ENCODE measurements around the gene PPARGC1A. TPM values are rescaled to one million over a fixed set of nuclear protein-coding genes. Genes with fewer than 3 reads are reported as not detected.

The PPARGC1A gene
- total and polyA plus RNA-seq, 4 donors = 7.7 to 34.6 (median 16.3) TPM

DNA sequence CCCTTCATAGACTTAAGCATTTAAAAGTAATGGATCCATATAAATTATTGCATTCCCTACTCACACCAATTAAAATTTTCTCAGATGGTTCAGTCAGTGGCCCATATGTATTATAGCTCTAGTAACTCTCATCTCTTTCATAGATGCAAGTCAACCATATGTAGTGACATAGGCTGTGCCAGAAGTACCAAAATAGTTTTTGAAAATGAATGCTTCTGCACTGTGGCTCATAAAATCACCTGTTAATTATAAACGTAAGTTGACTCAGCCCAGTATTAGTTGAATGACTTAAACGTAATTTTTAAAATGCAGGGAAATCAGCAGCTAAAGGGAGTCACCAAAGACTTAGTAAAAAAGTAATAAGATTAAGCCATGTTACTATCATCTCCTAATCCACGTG lies 143.8 kb downstream of the PPARGC1A start:
- Histone ChIP-seq H3K27me3 (ENCODE audit: control insufficient read depth in 4 of 4, insufficient read depth in 4 of 4, low read length in 3 of 4) (no peaks in the 10 kb centered on the region), H3K4me3 (ENCODE audit: low read depth in 1 of 3, low read length in 3 of 3) (no peak overlapping the region), H3K9me3 (ENCODE audit: control insufficient read depth in 4 of 4, low read length in 3 of 4) (peaks cover 0 to 8% (median 5%) of the 10 kb centered on the region in 4 donors), H3K36me3 (ENCODE audit: control insufficient read depth in 4 of 4, insufficient read depth in 3 of 4, low read depth in 1 of 4, low read length in 3 of 4) (no peaks in the 10 kb centered on the region), H3K4me1 (ENCODE audit: control insufficient read depth in 4 of 4, insufficient read depth in 4 of 4, low read length in 3 of 4) (no peaks in the 10 kb centered on the region), H3K27ac (ENCODE audit: low read depth in 1 of 2, low read length in 2 of 2) (no peak overlapping the region), H3K9ac (ENCODE audit: low read depth in 1 of 2, low read length in 2 of 2) (no peak overlapping the region)
- TF ChIP-seq, protein P1, sequence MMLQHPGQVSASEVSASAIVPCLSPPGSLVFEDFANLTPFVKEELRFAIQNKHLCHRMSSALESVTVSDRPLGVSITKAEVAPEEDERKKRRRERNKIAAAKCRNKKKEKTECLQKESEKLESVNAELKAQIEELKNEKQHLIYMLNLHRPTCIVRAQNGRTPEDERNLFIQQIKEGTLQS (IDR thresholded peaks at IDR 0.05) = no peak
- 76% methylated on average over 3 of the region's 3 CpGs for whole genome bisulfite sequencing
- no peak for DNase-seq (ENCODE audit: low spot score)

DNA sequence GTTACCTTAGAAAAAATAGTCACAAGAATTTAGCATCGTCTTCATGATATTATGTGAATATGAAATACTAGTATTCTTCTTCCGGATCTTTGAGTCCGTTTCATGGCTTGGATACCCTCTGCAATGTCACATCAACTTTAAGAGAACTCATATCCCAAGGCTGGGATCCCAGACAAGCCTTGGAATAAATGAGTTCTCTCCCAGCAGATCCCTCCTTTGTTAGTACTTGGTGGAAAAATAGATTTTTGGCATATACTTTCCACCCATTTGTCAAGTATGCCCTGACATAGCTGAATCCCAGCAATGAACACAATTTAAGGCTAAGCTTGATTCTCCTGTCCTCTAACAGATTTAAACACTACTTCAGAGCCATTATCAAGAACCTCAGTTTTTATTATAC lies 144.5 kb downstream of the PPARGC1A start:
- H3K36me3 ChIP-seq (ENCODE audit: control insufficient read depth in 4 of 4, insufficient read depth in 3 of 4, low read depth in 1 of 4, low read length in 3 of 4) = no peaks in the 10 kb centered on the region
- no peak for TF ChIP-seq SP1 (IDR thresholded peaks at IDR 0.05)
- TF ChIP-seq, protein P1 (IDR thresholded peaks at IDR 0.05) = no peak
- TF ChIP-seq, protein P2, sequence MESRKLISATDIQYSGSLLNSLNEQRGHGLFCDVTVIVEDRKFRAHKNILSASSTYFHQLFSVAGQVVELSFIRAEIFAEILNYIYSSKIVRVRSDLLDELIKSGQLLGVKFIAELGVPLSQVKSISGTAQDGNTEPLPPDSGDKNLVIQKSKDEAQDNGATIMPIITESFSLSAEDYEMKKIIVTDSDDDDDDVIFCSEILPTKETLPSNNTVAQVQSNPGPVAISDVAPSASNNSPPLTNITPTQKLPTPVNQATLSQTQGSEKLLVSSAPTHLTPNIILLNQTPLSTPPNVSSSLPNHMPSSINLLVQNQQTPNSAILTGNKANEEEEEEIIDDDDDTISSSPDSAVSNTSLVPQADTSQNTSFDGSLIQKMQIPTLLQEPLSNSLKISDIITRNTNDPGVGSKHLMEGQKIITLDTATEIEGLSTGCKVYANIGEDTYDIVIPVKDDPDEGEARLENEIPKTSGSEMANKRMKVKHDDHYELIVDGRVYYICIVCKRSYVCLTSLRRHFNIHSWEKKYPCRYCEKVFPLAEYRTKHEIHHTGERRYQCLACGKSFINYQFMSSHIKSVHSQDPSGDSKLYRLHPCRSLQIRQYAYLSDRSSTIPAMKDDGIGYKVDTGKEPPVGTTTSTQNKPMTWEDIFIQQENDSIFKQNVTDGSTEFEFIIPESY (IDR thresholded peaks at IDR 0.05) = no peak
- no peak for TF ChIP-seq YY1 (IDR thresholded peaks at IDR 0.05)
- TF ChIP-seq JUND (IDR thresholded peaks at IDR 0.05) = no peak
- no peak for TF ChIP-seq FOXA2 (IDR thresholded peaks at IDR 0.05)
- TF ChIP-seq, protein P3, sequence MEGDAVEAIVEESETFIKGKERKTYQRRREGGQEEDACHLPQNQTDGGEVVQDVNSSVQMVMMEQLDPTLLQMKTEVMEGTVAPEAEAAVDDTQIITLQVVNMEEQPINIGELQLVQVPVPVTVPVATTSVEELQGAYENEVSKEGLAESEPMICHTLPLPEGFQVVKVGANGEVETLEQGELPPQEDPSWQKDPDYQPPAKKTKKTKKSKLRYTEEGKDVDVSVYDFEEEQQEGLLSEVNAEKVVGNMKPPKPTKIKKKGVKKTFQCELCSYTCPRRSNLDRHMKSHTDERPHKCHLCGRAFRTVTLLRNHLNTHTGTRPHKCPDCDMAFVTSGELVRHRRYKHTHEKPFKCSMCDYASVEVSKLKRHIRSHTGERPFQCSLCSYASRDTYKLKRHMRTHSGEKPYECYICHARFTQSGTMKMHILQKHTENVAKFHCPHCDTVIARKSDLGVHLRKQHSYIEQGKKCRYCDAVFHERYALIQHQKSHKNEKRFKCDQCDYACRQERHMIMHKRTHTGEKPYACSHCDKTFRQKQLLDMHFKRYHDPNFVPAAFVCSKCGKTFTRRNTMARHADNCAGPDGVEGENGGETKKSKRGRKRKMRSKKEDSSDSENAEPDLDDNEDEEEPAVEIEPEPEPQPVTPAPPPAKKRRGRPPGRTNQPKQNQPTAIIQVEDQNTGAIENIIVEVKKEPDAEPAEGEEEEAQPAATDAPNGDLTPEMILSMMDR (IDR thresholded peaks at IDR 0.05; ENCODE audit: low read depth, low read length, missing input control) = no peak
- no peak for TF ChIP-seq HNF4G (IDR thresholded peaks at IDR 0.05)
- TF ChIP-seq EGR1 (IDR thresholded peaks at IDR 0.05; ENCODE audit: low read depth in 2 of 2) = no peak
- no peaks in the 10 kb centered on the region for H3K4me1 ChIP-seq (ENCODE audit: control insufficient read depth in 4 of 4, insufficient read depth in 4 of 4, low read length in 3 of 4)
- 92% methylated on average over 3 of the region's 3 CpGs for WGBS
- DNase-seq (ENCODE audit: low spot score) = no peak
- no peak overlapping the region for H3K4me3 ChIP-seq (ENCODE audit: low read depth in 1 of 3, low read length in 3 of 3)
- no peaks in the 10 kb centered on the region for H3K27me3 ChIP-seq (ENCODE audit: control insufficient read depth in 4 of 4, insufficient read depth in 4 of 4, low read length in 3 of 4)
- H3K9me3 ChIP-seq (ENCODE audit: control insufficient read depth in 4 of 4, low read length in 3 of 4) = peaks cover 0 to 8% (median 5%) of the 10 kb centered on the region in 4 donors
- H3K9ac ChIP-seq (ENCODE audit: low read depth in 1 of 2, low read length in 2 of 2) = no peak overlapping the region
- H3K27ac ChIP-seq (ENCODE audit: low read depth in 1 of 2, low read length in 2 of 2) = no peak overlapping the region

All from liver (tissue), 9 donors.